GM23338 (cell line): ENCODE measurements around the gene NME4. TPM values are rescaled to one million over a fixed set of nuclear protein-coding genes. Genes with fewer than 3 reads are reported as not detected.

Experiments used
- ATAC-seq: fragments of 200-7000 bp; cut with Tn5 transposase; 3 replicates; pipeline ENCODE4 v1.9.1; 2020
- DNase-seq: peaks from one replicate; pipeline ENCODE4 v3.0.0-alpha.2; 2015; ENCODE audit warnings: low spot score
- H2AFZ ChIP-seq: fragments of 200-600 bp; sonication (generic); 2 replicates; pipeline ENCODE4 v1.8.0; 2016; ENCODE audit warnings: antibody characterized with exemption, mild to moderate bottlenecking, moderate library complexity
- H3F3A ChIP-seq: fragments of 200-600 bp; sonication (generic); replicated peaks from 2 replicates; pipeline ENCODE4 v1.8.0; 2017; ENCODE audit warnings: antibody characterized with exemption, mixed run types, low read depth
- H3K27ac ChIP-seq: fragments of 200-600 bp; sonication (generic); 2 replicates; pipeline ENCODE4 v1.6.1; 2016; ENCODE audit warnings: low read depth
- H3K27me3 ChIP-seq: fragments of 200-600 bp; sonication (generic); 2 replicates; pipeline ENCODE4 v1.8.0; 2016; ENCODE audit warnings: mild to moderate bottlenecking, mixed run types, moderate library complexity; ENCODE audit not compliant: insufficient read depth
- H3K36me3 ChIP-seq: fragments of 200-600 bp; sonication (generic); 2 replicates; pipeline ENCODE4 v1.8.0; 2016; ENCODE audit warnings: mild to moderate bottlenecking; ENCODE audit not compliant: insufficient read depth
- H3K4me1 ChIP-seq: fragments of 200-600 bp; sonication (generic); 2 replicates; pipeline ENCODE4 v1.8.0; 2016; ENCODE audit warnings: mild to moderate bottlenecking, moderate library complexity; ENCODE audit not compliant: insufficient read depth
- H3K4me2 ChIP-seq: fragments of 200-600 bp; sonication (generic); 2 replicates; pipeline ENCODE4 v1.7.1; 2017; ENCODE audit warnings: mixed run types
- H3K4me3 ChIP-seq: fragments of 200-600 bp; sonication (generic); 2 replicates; pipeline ENCODE4 v1.6.1; 2016; ENCODE audit warnings: mixed run types
- H3K79me2 ChIP-seq: fragments of 200-600 bp; sonication (generic); replicated peaks from 2 replicates; pipeline ENCODE4 v1.8.0; 2017; ENCODE audit warnings: mild to moderate bottlenecking; ENCODE audit not compliant: insufficient read depth
- H3K9me2 ChIP-seq: fragments of 200-600 bp; sonication (generic); 2 replicates; pipeline ENCODE4 v1.8.0; 2017; ENCODE audit not compliant: insufficient read depth
- H4K20me1 ChIP-seq: fragments of 200-600 bp; sonication (generic); replicated peaks from 2 replicates; pipeline ENCODE4 v1.8.0; 2017; ENCODE audit warnings: mild to moderate bottlenecking; ENCODE audit not compliant: insufficient read depth
- H3K27ac Mint-ChIP-seq: 2 replicates; pipeline ENCODE4 v1.8.0; 2020; ENCODE audit warnings: inconsistent platforms, mild to moderate bottlenecking, moderate library complexity, mixed read lengths
- H3K27me3 Mint-ChIP-seq: 3 replicates; pipeline ENCODE4 v1.8.0; 2022; ENCODE audit warnings: low read depth, mild to moderate bottlenecking, moderate library complexity, mixed read lengths, inconsistent platforms; ENCODE audit not compliant: insufficient read depth, poor library complexity
- H3K36me3 Mint-ChIP-seq: 3 replicates; pipeline ENCODE4 v1.8.0; 2021; ENCODE audit warnings: low read depth, mild to moderate bottlenecking, inconsistent platforms, moderate library complexity, mixed read lengths
- H3K4me1 Mint-ChIP-seq: 3 replicates; pipeline ENCODE4 v1.8.0; 2020; ENCODE audit warnings: mild to moderate bottlenecking, inconsistent platforms, mixed read lengths
- H3K4me3 Mint-ChIP-seq: 3 replicates; pipeline ENCODE4 v1.8.0; 2021; ENCODE audit warnings: moderate library complexity, mild to moderate bottlenecking, inconsistent platforms, mixed read lengths
- H3K9me3 Mint-ChIP-seq: 3 replicates; pipeline ENCODE4 v1.8.0; 2020; ENCODE audit warnings: moderate library complexity, mild to moderate bottlenecking, inconsistent platforms, mixed read lengths
- CREB1 ChIP-seq: fragments of 250-450 bp; sonication (Bioruptor Pico); IDR thresholded peaks from 2 replicates; pipeline ENCODE4 v1.5.0; 2020; ENCODE audit warnings: low read depth, mild to moderate bottlenecking, moderate library complexity
- EZH2phosphoT487 ChIP-seq: fragments of 200-600 bp; sonication (generic); IDR thresholded peaks from one replicate; pipeline ENCODE4 v1.8.1; 2018; ENCODE audit warnings: antibody characterized with exemption; ENCODE audit not compliant: unreplicated experiment
- POLR2AphosphoS5 ChIP-seq: IDR thresholded peaks from 2 replicates; pipeline ENCODE4 v1.6.1; 2016; ENCODE audit warnings: antibody characterized with exemption, low read depth
- ZNF114 ChIP-seq: fragments of 250-450 bp; sonication (Bioruptor Pico); IDR thresholded peaks from 2 replicates; pipeline ENCODE4 v1.5.0; 2020; ENCODE audit warnings: mild to moderate bottlenecking, moderate library complexity
- ZNF331 ChIP-seq: fragments of 250-450 bp; sonication (Bioruptor Pico); IDR thresholded peaks from 2 replicates; pipeline ENCODE4 v1.5.0; 2020; ENCODE audit warnings: low read depth, mild to moderate bottlenecking, moderate library complexity
- ZNF462 ChIP-seq: fragments of 250-450 bp; sonication (Bioruptor Pico); IDR thresholded peaks from 2 replicates; pipeline ENCODE4 v1.5.0; 2020; ENCODE audit warnings: mild to moderate bottlenecking, moderate library complexity
- polyA plus RNA-seq: library from polyadenylated mRNA; unstranded; fragments of >200 nt; fragmentation: Nextera tagmentation; extraction: Ambion mirVana; gene quantifications from 2 replicates; pipeline ENCODE4 v1.2.1, GENCODE V29; 2016
- total RNA-seq: library from RNA; depleted of rRNA; stranded (reverse); fragments of >200 nt; shearing (Covaris generic); gene quantifications from 2 replicates; pipeline ENCODE4 v1.2.3, GENCODE V29; 2014
- TF ChIP-seq, protein P1 (sequence below), 2 experiments: fragments of 200-600 bp in 1 of 2; sonication (generic) in 1 of 2; conservative IDR thresholded peaks; 2 replicates each; pipeline versions ENCODE4 v1.5.1 to v1.6.1; 2016 to 2017; ENCODE audit warnings: antibody characterized with exemption in 2 of 2, low read depth in 2 of 2, mild to moderate bottlenecking in 2 of 2, moderate library complexity in 1 of 2
- TF ChIP-seq, protein P2 (sequence below): IDR thresholded peaks from one replicate; pipeline ENCODE4 v1.6.1; 2018; ENCODE audit warnings: antibody characterized with exemption; ENCODE audit not compliant: unreplicated experiment

Gene NME4
- total and polyA plus RNA-seq, 2 experiments from 2014 or later, result 249 to 511 TPM

GRCh38 chr16:379961-380761, 16.8 kb upstream of the NME4 start:
- Histone ChIP-seq H3K4me1 (peaks cover 27% of the 10 kb centered on the region), H3K4me2 (peak overlapping the region; percentile 90), H3K4me3 (peak overlapping the region; percentile 95), H3K27ac (no peak overlapping the region), H3F3A (peaks cover 30% of the 10 kb centered on the region), H3K36me3 (peaks cover 3% of the 10 kb centered on the region; the same call in 1 of the 2 replicates), H2AFZ (no peak overlapping the region), H3K27me3 (no peaks in the 10 kb centered on the region), H3K79me2 (peaks cover 29% of the 10 kb centered on the region), H3K9me2 (no peaks in the 10 kb centered on the region), H4K20me1 (peaks cover 5% of the 10 kb centered on the region)
- Mint-ChIP-seq H3K36me3 (peaks cover 13% of the 10 kb centered on the region; the same call in 2 of the 3 replicates), H3K4me3 (peak overlapping the region; percentile 83), H3K27ac (no peak overlapping the region), H3K27me3 (peaks cover 24% of the 10 kb centered on the region), H3K4me1 (peaks cover 27% of the 10 kb centered on the region), H3K9me3 (no peaks in the 10 kb centered on the region; the same call in 2 of the 3 replicates)
- TF ChIP-seq CREB1 (CRISPR knock-in tag) (no peak), ZNF114 (CRISPR knock-in tag) (no peak), POLR2AphosphoS5 (no peak), EZH2phosphoT487 (no peak), ZNF331 (CRISPR knock-in tag) (no peak), ZNF462 (CRISPR knock-in tag) (no peak)
- TF ChIP-seq, protein P1, sequence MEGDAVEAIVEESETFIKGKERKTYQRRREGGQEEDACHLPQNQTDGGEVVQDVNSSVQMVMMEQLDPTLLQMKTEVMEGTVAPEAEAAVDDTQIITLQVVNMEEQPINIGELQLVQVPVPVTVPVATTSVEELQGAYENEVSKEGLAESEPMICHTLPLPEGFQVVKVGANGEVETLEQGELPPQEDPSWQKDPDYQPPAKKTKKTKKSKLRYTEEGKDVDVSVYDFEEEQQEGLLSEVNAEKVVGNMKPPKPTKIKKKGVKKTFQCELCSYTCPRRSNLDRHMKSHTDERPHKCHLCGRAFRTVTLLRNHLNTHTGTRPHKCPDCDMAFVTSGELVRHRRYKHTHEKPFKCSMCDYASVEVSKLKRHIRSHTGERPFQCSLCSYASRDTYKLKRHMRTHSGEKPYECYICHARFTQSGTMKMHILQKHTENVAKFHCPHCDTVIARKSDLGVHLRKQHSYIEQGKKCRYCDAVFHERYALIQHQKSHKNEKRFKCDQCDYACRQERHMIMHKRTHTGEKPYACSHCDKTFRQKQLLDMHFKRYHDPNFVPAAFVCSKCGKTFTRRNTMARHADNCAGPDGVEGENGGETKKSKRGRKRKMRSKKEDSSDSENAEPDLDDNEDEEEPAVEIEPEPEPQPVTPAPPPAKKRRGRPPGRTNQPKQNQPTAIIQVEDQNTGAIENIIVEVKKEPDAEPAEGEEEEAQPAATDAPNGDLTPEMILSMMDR (conservative IDR thresholded peaks at IDR 0.05; ENCODE audit: low read depth in 2 of 2), result no peak
- TF ChIP-seq, protein P2, sequence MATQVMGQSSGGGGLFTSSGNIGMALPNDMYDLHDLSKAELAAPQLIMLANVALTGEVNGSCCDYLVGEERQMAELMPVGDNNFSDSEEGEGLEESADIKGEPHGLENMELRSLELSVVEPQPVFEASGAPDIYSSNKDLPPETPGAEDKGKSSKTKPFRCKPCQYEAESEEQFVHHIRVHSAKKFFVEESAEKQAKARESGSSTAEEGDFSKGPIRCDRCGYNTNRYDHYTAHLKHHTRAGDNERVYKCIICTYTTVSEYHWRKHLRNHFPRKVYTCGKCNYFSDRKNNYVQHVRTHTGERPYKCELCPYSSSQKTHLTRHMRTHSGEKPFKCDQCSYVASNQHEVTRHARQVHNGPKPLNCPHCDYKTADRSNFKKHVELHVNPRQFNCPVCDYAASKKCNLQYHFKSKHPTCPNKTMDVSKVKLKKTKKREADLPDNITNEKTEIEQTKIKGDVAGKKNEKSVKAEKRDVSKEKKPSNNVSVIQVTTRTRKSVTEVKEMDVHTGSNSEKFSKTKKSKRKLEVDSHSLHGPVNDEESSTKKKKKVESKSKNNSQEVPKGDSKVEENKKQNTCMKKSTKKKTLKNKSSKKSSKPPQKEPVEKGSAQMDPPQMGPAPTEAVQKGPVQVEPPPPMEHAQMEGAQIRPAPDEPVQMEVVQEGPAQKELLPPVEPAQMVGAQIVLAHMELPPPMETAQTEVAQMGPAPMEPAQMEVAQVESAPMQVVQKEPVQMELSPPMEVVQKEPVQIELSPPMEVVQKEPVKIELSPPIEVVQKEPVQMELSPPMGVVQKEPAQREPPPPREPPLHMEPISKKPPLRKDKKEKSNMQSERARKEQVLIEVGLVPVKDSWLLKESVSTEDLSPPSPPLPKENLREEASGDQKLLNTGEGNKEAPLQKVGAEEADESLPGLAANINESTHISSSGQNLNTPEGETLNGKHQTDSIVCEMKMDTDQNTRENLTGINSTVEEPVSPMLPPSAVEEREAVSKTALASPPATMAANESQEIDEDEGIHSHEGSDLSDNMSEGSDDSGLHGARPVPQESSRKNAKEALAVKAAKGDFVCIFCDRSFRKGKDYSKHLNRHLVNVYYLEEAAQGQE, result no peak
- ATAC-seq, result no peak
- DNase-seq, result no peak
